Measurements from ENCODE around the gene TBL1X.
"Not testable (repeated sequence)": the region's sequence is repeated elsewhere in the genome, so short reads cannot be mapped to it uniquely, and the experiment has no call there.

TBL1X gene

DNA sequence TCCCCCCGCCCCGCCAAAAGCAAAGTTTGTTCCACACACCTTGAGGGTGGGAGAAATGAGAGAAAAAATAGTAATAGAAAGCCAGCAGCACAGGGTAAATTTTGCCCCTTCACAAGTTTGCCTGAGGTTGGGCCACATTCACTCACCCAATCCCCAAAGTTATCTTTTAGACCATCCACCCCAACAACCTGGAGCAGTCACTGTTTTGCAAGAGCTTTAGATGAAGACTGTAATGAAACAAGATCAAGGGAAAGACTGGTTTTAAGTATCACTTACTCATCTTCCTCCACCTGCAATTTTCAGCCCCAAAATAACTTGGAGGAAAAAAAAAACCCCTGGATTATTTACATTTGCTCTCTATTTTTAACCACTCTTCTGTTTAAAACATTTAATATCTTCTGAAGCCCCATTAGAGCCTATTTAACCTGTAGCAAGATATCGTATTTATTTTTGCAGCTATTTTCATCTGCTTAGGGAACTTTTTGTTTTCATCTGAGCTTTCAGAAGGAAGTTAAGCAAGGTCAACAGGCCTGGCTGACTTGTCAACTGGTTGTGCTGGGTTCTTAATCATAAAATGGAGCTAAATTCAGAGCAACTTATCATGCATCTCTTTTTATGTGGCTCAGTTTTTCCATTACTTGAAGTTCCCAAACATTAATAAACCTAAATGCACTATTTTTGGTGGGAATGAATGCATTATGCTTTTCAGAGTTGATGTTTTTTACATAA, 24.6 kb upstream of the TBL1X start:
- no peaks in the 10 kb centered on the region for H3K27me3 ChIP-seq (ENCODE audit: insufficient read depth, low read length)
- no peaks in the 10 kb centered on the region for H3K36me3 ChIP-seq (ENCODE audit: insufficient read depth, low read length)
- no peaks in the 10 kb centered on the region for H3K9me3 ChIP-seq (ENCODE audit: low read length)
- H3K4me3 ChIP-seq (ENCODE audit: low read length): no peak overlapping the region
- H3K4me1 ChIP-seq (ENCODE audit: insufficient read depth, low read length): no peaks in the 10 kb centered on the region
- no peak overlapping the region for H2AFZ ChIP-seq (ENCODE audit: low read depth, low read length)

DNA sequence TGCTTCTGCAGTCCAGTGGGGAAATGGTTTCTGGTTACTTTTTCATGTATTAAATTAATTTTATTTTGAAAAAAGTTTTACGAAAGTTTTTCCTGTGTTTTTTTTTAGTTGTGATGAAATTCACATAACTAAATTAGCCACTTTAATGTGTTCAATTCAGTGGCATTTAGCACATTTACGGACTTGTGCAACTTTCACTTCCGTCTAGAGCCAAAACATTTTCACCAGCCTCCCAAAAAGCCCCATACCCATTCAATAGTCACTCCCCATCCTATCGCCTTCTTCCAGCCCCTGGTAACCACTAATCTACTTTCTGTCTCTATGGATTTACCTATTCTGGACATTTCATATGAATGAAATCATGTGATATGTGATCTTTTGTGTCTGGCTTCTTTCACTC, 22.8 kb upstream of the TBL1X start:
- Histone ChIP-seq H3K4me3 (ENCODE audit: low read length) (no peak overlapping the region), H3K36me3 (ENCODE audit: insufficient read depth, low read length) (no peaks in the 10 kb centered on the region), H3K27me3 (ENCODE audit: insufficient read depth, low read length) (no peaks in the 10 kb centered on the region), H2AFZ (ENCODE audit: low read depth, low read length) (no peak overlapping the region), H3K9me3 (ENCODE audit: low read length) (no peaks in the 10 kb centered on the region), H3K4me1 (ENCODE audit: insufficient read depth, low read length) (no peaks in the 10 kb centered on the region)

DNA sequence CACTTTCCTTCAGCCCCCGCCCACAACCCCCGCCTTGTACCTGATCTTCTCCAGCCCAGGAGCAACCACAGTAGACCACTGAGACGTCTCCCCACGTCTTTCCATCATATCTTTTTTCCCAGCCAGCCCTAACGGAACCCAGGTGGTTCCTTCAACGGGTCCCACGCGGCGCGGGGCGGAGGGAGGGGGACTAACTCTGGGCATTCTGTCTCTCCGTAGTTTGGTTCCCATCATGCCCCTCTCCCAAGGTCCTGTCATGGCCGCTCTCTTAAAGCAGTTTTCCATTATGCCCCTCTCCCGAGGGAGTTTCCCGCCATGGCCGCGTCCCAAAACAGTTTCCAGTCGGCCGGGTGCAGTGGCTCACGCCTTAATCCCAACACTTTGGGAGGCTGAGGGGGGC, 21.5 kb upstream of the TBL1X start:
- H3K4me1 ChIP-seq (ENCODE audit: insufficient read depth, low read length): no peaks in the 10 kb centered on the region
- H2AFZ ChIP-seq (ENCODE audit: low read depth, low read length): no peak overlapping the region
- H3K9me3 ChIP-seq (ENCODE audit: low read length): no peaks in the 10 kb centered on the region
- H3K27me3 ChIP-seq (ENCODE audit: insufficient read depth, low read length): no peaks in the 10 kb centered on the region
- H3K36me3 ChIP-seq (ENCODE audit: insufficient read depth, low read length): no peaks in the 10 kb centered on the region
- no peak overlapping the region for H3K4me3 ChIP-seq (ENCODE audit: low read length)

DNA sequence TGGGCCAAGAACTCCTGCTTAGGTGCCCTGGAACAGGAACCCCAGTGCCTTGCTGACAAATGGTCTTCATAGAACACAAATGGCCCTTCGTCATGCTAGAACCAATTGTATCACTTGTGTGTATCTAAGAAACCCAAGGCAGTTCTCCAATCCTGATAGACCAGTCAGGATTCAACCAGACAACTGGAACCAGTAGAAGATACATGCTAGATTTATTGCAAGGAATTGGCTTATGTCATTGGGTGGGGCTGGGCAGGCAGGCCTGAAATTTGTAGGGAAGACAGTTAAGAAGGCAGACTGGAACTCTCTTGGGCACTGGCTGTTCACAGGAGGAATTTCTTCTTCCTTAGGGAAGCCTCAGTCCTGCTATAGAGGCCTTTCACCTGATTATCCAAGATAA, 17.0 kb upstream of the TBL1X start:
- Histone ChIP-seq H3K36me3 (ENCODE audit: insufficient read depth, low read length) (no peaks in the 10 kb centered on the region), H3K27me3 (ENCODE audit: insufficient read depth, low read length) (no peaks in the 10 kb centered on the region), H3K9me3 (ENCODE audit: low read length) (no peaks in the 10 kb centered on the region)

DNA sequence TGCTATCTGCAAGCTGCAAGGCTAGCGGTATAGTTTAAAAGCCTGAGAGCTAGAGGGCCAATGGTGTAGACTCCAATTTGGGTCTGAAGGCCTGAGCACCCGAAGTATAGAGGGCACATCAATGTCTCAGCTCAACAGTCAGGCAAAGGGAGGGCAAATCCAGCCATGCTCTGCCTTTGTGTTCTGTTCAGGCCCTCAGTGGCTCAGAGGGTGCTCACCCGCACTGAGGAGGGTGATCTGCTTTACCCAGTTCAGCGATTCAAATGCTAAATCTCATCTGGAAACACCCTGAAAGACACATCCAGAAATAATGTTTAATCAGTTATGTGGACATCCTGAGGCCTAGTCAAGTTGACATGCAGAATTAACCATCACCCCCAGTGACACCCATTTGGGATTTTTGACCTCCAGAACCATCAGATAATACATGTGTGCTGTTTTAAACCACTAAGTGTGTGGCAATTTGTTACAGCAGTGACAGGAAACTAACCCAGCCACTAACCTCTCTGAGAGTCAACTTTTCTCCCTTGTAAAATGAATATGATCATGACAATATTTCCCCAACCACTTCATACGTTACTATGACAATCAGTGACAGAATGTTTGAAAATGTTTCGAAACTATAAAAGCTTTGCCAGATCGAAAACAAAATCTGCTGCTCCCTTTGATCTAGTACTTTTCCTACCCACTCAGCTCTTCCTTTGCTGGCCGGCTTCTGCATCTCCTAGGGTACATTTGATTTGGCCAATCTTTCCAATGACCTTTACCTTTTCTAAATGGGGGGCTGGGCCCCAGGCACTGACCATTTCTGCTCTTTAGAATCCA, 8.4 kb upstream of the TBL1X start:
- H2AFZ ChIP-seq (ENCODE audit: low read depth, low read length): no peak overlapping the region
- no peaks in the 10 kb centered on the region for H3K27me3 ChIP-seq (ENCODE audit: insufficient read depth, low read length)
- H3K4me3 ChIP-seq (ENCODE audit: low read length): no peak overlapping the region
- H3K4me1 ChIP-seq (ENCODE audit: insufficient read depth, low read length): no peaks in the 10 kb centered on the region
- no peaks in the 10 kb centered on the region for H3K9me3 ChIP-seq (ENCODE audit: low read length)
- H3K36me3 ChIP-seq (ENCODE audit: insufficient read depth, low read length): no peaks in the 10 kb centered on the region

More for the DNA sequence above, 17.0 kb upstream of the TBL1X start:
- H3K4me1 ChIP-seq (ENCODE audit: insufficient read depth, low read length): no peaks in the 10 kb centered on the region
- no peak overlapping the region for H2AFZ ChIP-seq (ENCODE audit: low read depth, low read length)
- no peak overlapping the region for H3K4me3 ChIP-seq (ENCODE audit: low read length)

DNA sequence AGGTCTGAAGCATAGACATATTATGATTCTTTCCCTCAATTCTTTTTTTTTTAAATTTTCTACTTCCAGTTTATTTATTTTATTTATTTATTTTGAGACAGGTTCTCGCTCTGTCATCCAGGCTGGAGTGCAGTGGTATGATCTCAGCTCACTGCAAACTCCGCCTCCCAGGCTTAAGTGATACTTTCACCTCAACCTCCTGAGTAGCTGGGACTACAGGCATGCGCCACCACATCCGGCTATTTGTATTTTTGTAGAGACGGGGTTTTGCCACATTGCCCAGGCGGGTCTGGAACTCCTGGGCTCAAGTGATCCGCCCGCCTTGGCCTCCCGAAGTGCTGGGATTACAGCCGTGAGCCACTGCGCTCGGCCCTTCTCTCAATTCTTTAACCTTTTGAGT, 6.8 kb upstream of the TBL1X start:
- H3K27me3 ChIP-seq (ENCODE audit: insufficient read depth, low read length); H3K9me3 ChIP-seq (ENCODE audit: low read length); H2AFZ ChIP-seq (ENCODE audit: low read depth, low read length); H3K4me1 ChIP-seq (ENCODE audit: insufficient read depth, low read length); H3K4me3 ChIP-seq (ENCODE audit: low read length); H3K36me3 ChIP-seq (ENCODE audit: insufficient read depth, low read length): not testable (repeated sequence)

GRCh38 chrX:9458516-9459078, 6.3 kb upstream of the TBL1X start:
- no peaks in the 10 kb centered on the region for H3K27me3 ChIP-seq (ENCODE audit: insufficient read depth, low read length)
- no peak overlapping the region for H2AFZ ChIP-seq (ENCODE audit: low read depth, low read length)
- H3K36me3 ChIP-seq (ENCODE audit: insufficient read depth, low read length): no peaks in the 10 kb centered on the region
- no peak overlapping the region for H3K4me3 ChIP-seq (ENCODE audit: low read length)
- H3K9me3 ChIP-seq (ENCODE audit: low read length): no peaks in the 10 kb centered on the region
- peaks cover 8% of the 10 kb centered on the region for H3K4me1 ChIP-seq (ENCODE audit: insufficient read depth, low read length)

GRCh38 chrX:9459186-9459748, 5.6 kb upstream of the TBL1X start:
- H3K9me3 ChIP-seq (ENCODE audit: low read length): no peaks in the 10 kb centered on the region
- H3K36me3 ChIP-seq (ENCODE audit: insufficient read depth, low read length): no peaks in the 10 kb centered on the region
- H3K27me3 ChIP-seq (ENCODE audit: insufficient read depth, low read length): no peaks in the 10 kb centered on the region
- H2AFZ ChIP-seq (ENCODE audit: low read depth, low read length): no peak overlapping the region
- peaks cover 8% of the 10 kb centered on the region for H3K4me1 ChIP-seq (ENCODE audit: insufficient read depth, low read length)
- H3K4me3 ChIP-seq (ENCODE audit: low read length): no peak overlapping the region

- Histone ChIP-seq H3K9me3 (ENCODE audit: low read length) (no peaks in the 10 kb centered on the region), H3K4me3 (ENCODE audit: low read length) (no peak overlapping the region), H3K4me1 (ENCODE audit: insufficient read depth, low read length) (peaks cover 8% of the 10 kb centered on the region), H3K36me3 (ENCODE audit: insufficient read depth, low read length) (no peaks in the 10 kb centered on the region), H2AFZ (ENCODE audit: low read depth, low read length) (no peak overlapping the region), H3K27me3 (ENCODE audit: insufficient read depth, low read length) (no peaks in the 10 kb centered on the region)
Observed at GRCh38 chrX:9461087-9461486, 3.8 kb upstream of the TBL1X start.

GRCh38 chrX:9462456-9462855, 2.4 kb upstream of the TBL1X start:
- Histone ChIP-seq H3K4me1 (ENCODE audit: insufficient read depth, low read length) (peaks cover 12% of the 10 kb centered on the region), H3K4me3 (ENCODE audit: low read length) (peak overlapping the region; percentile 7), H3K27me3 (ENCODE audit: insufficient read depth, low read length) (no peaks in the 10 kb centered on the region), H2AFZ (ENCODE audit: low read depth, low read length) (peak overlapping the region; percentile 53), H3K36me3 (ENCODE audit: insufficient read depth, low read length) (no peaks in the 10 kb centered on the region), H3K9me3 (ENCODE audit: low read length) (no peaks in the 10 kb centered on the region)

DNA sequence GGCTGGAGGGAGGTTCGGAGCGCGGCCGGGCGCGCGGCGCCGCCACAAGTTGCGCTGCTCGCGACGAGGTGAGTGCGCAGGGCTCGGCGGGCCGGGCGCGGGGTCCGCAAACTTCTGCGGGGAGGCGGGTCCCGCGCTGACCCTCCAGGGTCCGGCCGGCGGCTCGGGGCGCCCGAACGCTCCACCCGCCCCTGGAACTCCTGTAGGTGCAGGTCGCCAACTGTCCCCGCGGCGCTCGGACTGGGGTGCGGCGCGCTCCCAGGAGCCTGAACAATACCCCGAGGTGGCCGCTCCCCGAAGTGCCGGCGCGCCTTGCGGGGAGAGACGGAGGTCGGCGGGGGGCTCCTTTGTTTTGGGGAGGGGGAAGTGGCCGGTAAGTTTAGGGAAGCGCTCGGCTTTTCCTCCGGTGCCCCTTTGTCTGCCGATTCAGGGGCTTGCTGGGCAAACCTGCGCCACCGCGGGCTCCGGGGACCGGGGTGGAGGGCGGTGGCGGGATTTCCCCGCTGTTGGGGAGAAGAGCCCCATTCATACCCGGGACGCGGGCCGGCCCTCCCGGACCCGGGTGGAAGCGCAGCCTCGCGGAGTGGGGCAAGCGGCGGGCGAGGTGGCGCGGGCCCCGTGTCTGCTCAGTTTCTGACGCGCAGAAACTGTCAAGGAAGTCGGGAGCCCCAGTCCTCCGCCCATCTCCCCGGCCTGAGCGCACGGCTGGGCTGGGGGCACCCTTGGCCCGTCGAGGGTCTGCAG, 694 bp downstream of the TBL1X start:
- no peaks in the 10 kb centered on the region for H3K27me3 ChIP-seq (ENCODE audit: insufficient read depth, low read length)
- peaks cover 12% of the 10 kb centered on the region for H3K4me1 ChIP-seq (ENCODE audit: insufficient read depth, low read length)
- H2AFZ ChIP-seq (ENCODE audit: low read depth, low read length): peak overlapping the region; percentile 64
- H3K36me3 ChIP-seq (ENCODE audit: insufficient read depth, low read length): no peaks in the 10 kb centered on the region
- no peaks in the 10 kb centered on the region for H3K9me3 ChIP-seq (ENCODE audit: low read length)
- peak overlapping the region; percentile 53 for H3K4me3 ChIP-seq (ENCODE audit: low read length)

DNA sequence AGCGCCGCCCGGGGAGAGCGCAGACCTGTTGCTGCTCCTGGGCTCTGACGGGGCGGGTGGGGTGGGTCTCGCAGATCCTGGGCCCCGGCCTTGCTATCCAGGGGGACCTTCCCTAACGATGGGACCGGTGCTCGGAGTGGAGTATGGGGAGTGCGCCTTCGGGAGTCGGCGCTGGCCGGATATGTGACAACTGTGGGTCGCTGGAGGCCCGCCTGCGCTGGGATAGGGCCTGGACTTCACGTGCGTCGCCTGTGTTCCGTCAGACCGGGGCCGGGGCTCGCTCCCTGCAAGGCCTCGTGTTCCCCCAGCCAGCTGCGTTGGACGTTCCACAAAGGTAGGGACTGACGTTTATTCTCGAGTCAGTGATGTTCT, 1.3 kb downstream of the TBL1X start:
- H3K4me1 ChIP-seq (ENCODE audit: insufficient read depth, low read length): peaks cover 12% of the 10 kb centered on the region
- H3K4me3 ChIP-seq (ENCODE audit: low read length): peak overlapping the region; percentile 53
- no peaks in the 10 kb centered on the region for H3K36me3 ChIP-seq (ENCODE audit: insufficient read depth, low read length)
- H3K27me3 ChIP-seq (ENCODE audit: insufficient read depth, low read length): no peaks in the 10 kb centered on the region
- no peaks in the 10 kb centered on the region for H3K9me3 ChIP-seq (ENCODE audit: low read length)
- no peak overlapping the region for H2AFZ ChIP-seq (ENCODE audit: low read depth, low read length)

- Histone ChIP-seq H2AFZ (ENCODE audit: low read depth, low read length) (no peak overlapping the region), H3K9me3 (ENCODE audit: low read length) (no peaks in the 10 kb centered on the region), H3K4me3 (ENCODE audit: low read length) (peak overlapping the region; percentile 53), H3K27me3 (ENCODE audit: insufficient read depth, low read length) (no peaks in the 10 kb centered on the region), H3K36me3 (ENCODE audit: insufficient read depth, low read length) (no peaks in the 10 kb centered on the region), H3K4me1 (ENCODE audit: insufficient read depth, low read length) (peaks cover 12% of the 10 kb centered on the region)
Observed at GRCh38 chrX:9466736-9467135, 1.9 kb downstream of the TBL1X start.
